Esophagus squamous epithelium (tissue), 4 donors: ENCODE measurements around the gene GABARAPL2.

ENCODE experiments used
- POLR2A ChIP-seq, 4 donors: fragments of 450-650 bp; IDR thresholded peaks; one replicate each; pipeline ENCODE4 v1.6.1; 2017; ENCODE audit warnings: antibody characterized with exemption in 4 of 4, mild to moderate bottlenecking in 4 of 4, moderate library complexity in 3 of 4
- TF ChIP-seq, protein P1 (sequence below), 6 experiments: fragments of 450-650 bp in 4 of 6; fragments of 200-600 bp in 2 of 6; sonication (generic) in 2 of 6; IDR thresholded peaks; one replicate each; pipeline ENCODE4 v1.5.1; 2016 to 2019; ENCODE audit warnings: antibody characterized with exemption in 6 of 6, mild to moderate bottlenecking in 4 of 6, moderate library complexity in 4 of 6

GRCh38 chr16:75526032-75526790 is 40.0 kb upstream of the GABARAPL2 start:
- TF ChIP-seq, protein P1, sequence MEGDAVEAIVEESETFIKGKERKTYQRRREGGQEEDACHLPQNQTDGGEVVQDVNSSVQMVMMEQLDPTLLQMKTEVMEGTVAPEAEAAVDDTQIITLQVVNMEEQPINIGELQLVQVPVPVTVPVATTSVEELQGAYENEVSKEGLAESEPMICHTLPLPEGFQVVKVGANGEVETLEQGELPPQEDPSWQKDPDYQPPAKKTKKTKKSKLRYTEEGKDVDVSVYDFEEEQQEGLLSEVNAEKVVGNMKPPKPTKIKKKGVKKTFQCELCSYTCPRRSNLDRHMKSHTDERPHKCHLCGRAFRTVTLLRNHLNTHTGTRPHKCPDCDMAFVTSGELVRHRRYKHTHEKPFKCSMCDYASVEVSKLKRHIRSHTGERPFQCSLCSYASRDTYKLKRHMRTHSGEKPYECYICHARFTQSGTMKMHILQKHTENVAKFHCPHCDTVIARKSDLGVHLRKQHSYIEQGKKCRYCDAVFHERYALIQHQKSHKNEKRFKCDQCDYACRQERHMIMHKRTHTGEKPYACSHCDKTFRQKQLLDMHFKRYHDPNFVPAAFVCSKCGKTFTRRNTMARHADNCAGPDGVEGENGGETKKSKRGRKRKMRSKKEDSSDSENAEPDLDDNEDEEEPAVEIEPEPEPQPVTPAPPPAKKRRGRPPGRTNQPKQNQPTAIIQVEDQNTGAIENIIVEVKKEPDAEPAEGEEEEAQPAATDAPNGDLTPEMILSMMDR (IDR thresholded peaks at IDR 0.05), result no peak
- no peak for TF ChIP-seq POLR2A (IDR thresholded peaks at IDR 0.05)
